HepG2 (cell line): ENCODE results near the gene ZNF853. TPM values are rescaled to one million over a fixed set of nuclear protein-coding genes. Genes with fewer than 3 reads are reported as not detected.

Source experiments
- EP300 ChIP-seq, 3 experiments: sonication (generic) in 1 of 3; formaldehyde crosslinking in 1 of 3; IDR thresholded peaks; 2 replicates each; pipeline versions ENCODE4 v1.5.1 to v1.6.1; 2011 to 2020; ENCODE audit warnings: low read depth in 2 of 3, low read length in 2 of 3, borderline replicate concordance in 1 of 3, improper control_type of control experiment in 1 of 3, mild to moderate bottlenecking in 1 of 3, missing genetic modification reagents in 1 of 3, moderate library complexity in 1 of 3
- FOXO4 ChIP-seq: sonication (generic); formaldehyde crosslinking; conservative IDR thresholded peaks from 2 replicates; pipeline ENCODE4 v1.8.1; 2023; ENCODE audit warnings: missing genetic modification reagents
- GABPB1 ChIP-seq: IDR thresholded peaks from 2 replicates; pipeline ENCODE4 v1.6.1; 2016; ENCODE audit warnings: mild to moderate bottlenecking, missing genetic modification reagents, moderate library complexity, missing compliant biosample characterization
- MIER2 ChIP-seq: IDR thresholded peaks from 2 replicates; pipeline ENCODE4 v1.6.1; 2016; ENCODE audit warnings: missing biosample characterization, missing genetic modification reagents
- PCBP2 ChIP-seq: fragments of 200-400 bp; formaldehyde crosslinking; optimal IDR thresholded peaks from 2 replicates; pipeline ENCODE3; 2018; ENCODE audit warnings: low read length, low read depth; ENCODE audit not compliant: poor library complexity, severe bottlenecking
- PITX1 ChIP-seq: sonication (generic); formaldehyde crosslinking; IDR thresholded peaks from 2 replicates; pipeline ENCODE4 v1.5.1; 2020; ENCODE audit warnings: mild to moderate bottlenecking, missing genetic modification reagents
- PPARG ChIP-seq: conservative IDR thresholded peaks from 2 replicates; pipeline ENCODE4 v1.6.1; 2016; ENCODE audit warnings: missing biosample characterization, missing genetic modification reagents
- PRDM15 ChIP-seq: sonication (generic); formaldehyde crosslinking; IDR thresholded peaks from 2 replicates; pipeline ENCODE4 v1.4.0; 2020; ENCODE audit warnings: missing genetic modification reagents
- TARDBP ChIP-seq: sonication (generic); formaldehyde crosslinking; IDR thresholded peaks from 2 replicates; pipeline ENCODE4 v1.8.0; 2022; ENCODE audit warnings: mild to moderate bottlenecking, missing genetic modification reagents
- ZBTB34 ChIP-seq: sonication (generic); formaldehyde crosslinking; IDR thresholded peaks from 2 replicates; pipeline ENCODE4 v1.8.0; 2022; ENCODE audit warnings: mild to moderate bottlenecking, missing genetic modification reagents
- ZNF256 ChIP-seq: sonication (generic); formaldehyde crosslinking; conservative IDR thresholded peaks from 2 replicates; pipeline ENCODE4 v1.4.0; 2020; ENCODE audit warnings: missing genetic modification reagents
- ZNF468 ChIP-seq: sonication (generic); formaldehyde crosslinking; IDR thresholded peaks from 2 replicates; pipeline ENCODE4 v1.8.0; 2022; ENCODE audit warnings: mild to moderate bottlenecking, moderate library complexity, missing genetic modification reagents
- ZSCAN30 ChIP-seq: sonication (generic); formaldehyde crosslinking; IDR thresholded peaks from 2 replicates; pipeline ENCODE4 v1.5.0; 2020; ENCODE audit warnings: mild to moderate bottlenecking, missing genetic modification reagents
- polyA plus RNA-seq, 8 experiments: library from polyadenylated mRNA; depleted of rRNA in 3 of 8; stranded (reverse) in 7 of 8; unstranded in 1 of 8; fragments of >200 nt; fragmentation: Illumina TruSeq in 4 of 8; extraction: Trizol in 4 of 8; gene quantifications; 2 replicates each; pipeline versions ENCODE4 v1.2.1 to v1.2.3, GENCODE V29; 2011 to 2016; ENCODE audit warnings: low read depth in 4 of 8, missing spikeins in 1 of 8, mixed read lengths in 1 of 8; ENCODE audit not compliant: insufficient read depth in 1 of 8
- total RNA-seq, 5 experiments: library from RNA; depleted of rRNA; stranded (reverse); fragments of >200 nt; fragmentation: Illumina TruSeq; extraction: Trizol; gene quantifications; 2 replicates each; pipeline ENCODE4 v1.2.3, GENCODE V29; 2016; ENCODE audit warnings: low read depth in 1 of 5

Gene ZNF853
- total and polyA plus RNA-seq, 2 of the 13 experiments (the other 11 are each of a cell fraction or from before 2014, with no cell fraction given), result 2.1 to 6.2 TPM

- no peak for TF ChIP-seq TARDBP (CRISPR knock-in tag)
- no peak for TF ChIP-seq PCBP2
- TF ChIP-seq MIER2 (CRISPR knock-in tag), result no peak
- TF ChIP-seq ZBTB34 (CRISPR knock-in tag), result no peak
- peak; percentile 96 for TF ChIP-seq PRDM15 (CRISPR knock-in tag)
- peak in 1 of 2 experiments; percentile 87; a peak in 1 of 4 replicates for TF ChIP-seq EP300 (IDR thresholded peaks at IDR 0.05; ENCODE audit: low read depth in 2 of 2, low read length in 2 of 2)
- TF ChIP-seq EP300 (CRISPR knock-in tag; IDR thresholded peaks at IDR 0.05; ENCODE audit: borderline replicate concordance), result no peak
- no peak for TF ChIP-seq ZNF256 (CRISPR knock-in tag)
- no peak for TF ChIP-seq GABPB1
- TF ChIP-seq ZNF468 (CRISPR knock-in tag), result no peak
- TF ChIP-seq ZSCAN30 (CRISPR knock-in tag), result no peak
- no peak for TF ChIP-seq PPARG
- TF ChIP-seq FOXO4, result no peak
- no peak for TF ChIP-seq PITX1 (CRISPR knock-in tag)
- TF ChIP-seq, all 625 proteins: peak for 4
Observed at GRCh38 chr7:6621195-6622133, 6.1 kb downstream of the ZNF853 start (continued).
